ENCODE measurements around the gene HESX1.

DNA sequence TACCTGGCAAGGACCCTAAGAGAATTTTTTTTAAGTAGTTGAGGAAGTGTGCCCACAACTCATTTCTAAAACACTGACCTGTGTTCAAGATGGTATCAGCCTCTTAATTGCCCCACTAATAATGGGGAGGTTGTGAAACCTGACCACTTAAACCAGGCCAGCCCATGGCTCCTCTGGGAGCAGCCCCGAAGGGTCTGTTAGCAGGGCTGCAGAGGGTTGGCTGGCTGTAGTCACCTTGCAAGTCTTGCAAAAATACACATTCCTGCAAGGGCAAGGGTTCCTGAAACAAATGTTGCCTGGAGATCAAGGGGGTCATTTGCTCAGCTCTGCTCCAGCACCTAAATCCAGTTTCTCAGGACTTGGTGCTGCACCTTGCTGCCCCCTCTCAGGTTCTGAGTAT, 37.9 kb downstream of the HESX1 start:
- TF ChIP-seq, protein P1, sequence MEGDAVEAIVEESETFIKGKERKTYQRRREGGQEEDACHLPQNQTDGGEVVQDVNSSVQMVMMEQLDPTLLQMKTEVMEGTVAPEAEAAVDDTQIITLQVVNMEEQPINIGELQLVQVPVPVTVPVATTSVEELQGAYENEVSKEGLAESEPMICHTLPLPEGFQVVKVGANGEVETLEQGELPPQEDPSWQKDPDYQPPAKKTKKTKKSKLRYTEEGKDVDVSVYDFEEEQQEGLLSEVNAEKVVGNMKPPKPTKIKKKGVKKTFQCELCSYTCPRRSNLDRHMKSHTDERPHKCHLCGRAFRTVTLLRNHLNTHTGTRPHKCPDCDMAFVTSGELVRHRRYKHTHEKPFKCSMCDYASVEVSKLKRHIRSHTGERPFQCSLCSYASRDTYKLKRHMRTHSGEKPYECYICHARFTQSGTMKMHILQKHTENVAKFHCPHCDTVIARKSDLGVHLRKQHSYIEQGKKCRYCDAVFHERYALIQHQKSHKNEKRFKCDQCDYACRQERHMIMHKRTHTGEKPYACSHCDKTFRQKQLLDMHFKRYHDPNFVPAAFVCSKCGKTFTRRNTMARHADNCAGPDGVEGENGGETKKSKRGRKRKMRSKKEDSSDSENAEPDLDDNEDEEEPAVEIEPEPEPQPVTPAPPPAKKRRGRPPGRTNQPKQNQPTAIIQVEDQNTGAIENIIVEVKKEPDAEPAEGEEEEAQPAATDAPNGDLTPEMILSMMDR (IDR thresholded peaks at IDR 0.05): no peak
- TF ChIP-seq POLR2A (IDR thresholded peaks at IDR 0.05): no peak

All from Peyer's patch (tissue), 4 donors.